Brain microvascular endothelial cell (primary cell): ENCODE results near the gene GARRE1.
"Not testable (repeated sequence)": the region's sequence is repeated elsewhere in the genome, so short reads cannot be mapped to it uniquely, and the experiment has no call there.

Experiments used
- DNase-seq: peaks from one replicate; pipeline ENCODE4 v3.0.0-alpha.2; 2020
- H3K27ac ChIP-seq: fragments of 250-450 bp; sonication (Bioruptor Pico); 2 replicates; pipeline ENCODE4 v1.5.1; 2020; ENCODE audit warnings: mild to moderate bottlenecking, moderate library complexity
- H3K27me3 ChIP-seq: fragments of 250-450 bp; sonication (Bioruptor Pico); replicated peaks from 2 replicates; pipeline ENCODE4 v1.5.1; 2020; ENCODE audit warnings: mild to moderate bottlenecking
- H3K36me3 ChIP-seq: fragments of 250-450 bp; sonication (Bioruptor Pico); replicated peaks from 2 replicates; pipeline ENCODE4 v1.5.1; 2020; ENCODE audit warnings: mild to moderate bottlenecking
- H3K4me3 ChIP-seq: 2 replicates; pipeline ENCODE4 v1.5.1; 2011; ENCODE audit warnings: low read depth, mild to moderate bottlenecking, control low read depth, low read length, moderate library complexity
- in situ Hi-C: cut with HindIII; loops from 2 replicates; pipeline ENCODE4 v1.10.0; 2017; ENCODE audit warnings: low sequenced_read_pairs, low pct_ligation_motif_present
- TF ChIP-seq, protein P1 (sequence below): IDR thresholded peaks from 2 replicates; pipeline ENCODE4 v1.5.1; 2011; ENCODE audit warnings: low read depth, mild to moderate bottlenecking, moderate library complexity, low read length, control low read depth, inconsistent platforms; ENCODE audit errors: missing control alignments

Gene GARRE1

DNA sequence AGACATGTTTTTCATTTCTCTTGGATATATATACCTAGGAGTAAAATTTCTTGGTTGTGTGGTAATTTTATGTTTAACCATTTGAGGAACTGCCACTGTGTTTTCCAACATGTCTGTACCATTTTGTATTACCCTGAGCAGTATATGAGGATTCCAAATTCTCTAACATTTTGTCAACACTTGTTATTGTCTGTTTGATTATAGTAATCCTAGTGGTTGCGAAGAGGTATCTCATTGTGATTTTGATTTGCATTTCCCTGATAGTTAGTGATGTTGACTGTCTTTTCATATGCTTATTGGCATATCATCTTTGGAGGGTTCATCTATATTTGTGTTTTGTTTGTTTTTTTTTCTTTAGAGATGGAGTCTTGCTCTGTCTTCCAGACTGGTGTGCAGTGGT, 21.4 kb downstream of the GARRE1 start:
- TF ChIP-seq, protein P1, sequence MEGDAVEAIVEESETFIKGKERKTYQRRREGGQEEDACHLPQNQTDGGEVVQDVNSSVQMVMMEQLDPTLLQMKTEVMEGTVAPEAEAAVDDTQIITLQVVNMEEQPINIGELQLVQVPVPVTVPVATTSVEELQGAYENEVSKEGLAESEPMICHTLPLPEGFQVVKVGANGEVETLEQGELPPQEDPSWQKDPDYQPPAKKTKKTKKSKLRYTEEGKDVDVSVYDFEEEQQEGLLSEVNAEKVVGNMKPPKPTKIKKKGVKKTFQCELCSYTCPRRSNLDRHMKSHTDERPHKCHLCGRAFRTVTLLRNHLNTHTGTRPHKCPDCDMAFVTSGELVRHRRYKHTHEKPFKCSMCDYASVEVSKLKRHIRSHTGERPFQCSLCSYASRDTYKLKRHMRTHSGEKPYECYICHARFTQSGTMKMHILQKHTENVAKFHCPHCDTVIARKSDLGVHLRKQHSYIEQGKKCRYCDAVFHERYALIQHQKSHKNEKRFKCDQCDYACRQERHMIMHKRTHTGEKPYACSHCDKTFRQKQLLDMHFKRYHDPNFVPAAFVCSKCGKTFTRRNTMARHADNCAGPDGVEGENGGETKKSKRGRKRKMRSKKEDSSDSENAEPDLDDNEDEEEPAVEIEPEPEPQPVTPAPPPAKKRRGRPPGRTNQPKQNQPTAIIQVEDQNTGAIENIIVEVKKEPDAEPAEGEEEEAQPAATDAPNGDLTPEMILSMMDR = no peak
- no peak overlapping the region for H3K4me3 ChIP-seq
- H3K27me3 ChIP-seq = no peaks in the 10 kb centered on the region
- in situ Hi-C loops = no loop called here
- peaks cover 5% of the 10 kb centered on the region for H3K36me3 ChIP-seq
- DNase-seq = no peak
- H3K27ac ChIP-seq = peak overlapping the region; percentile 46

DNA sequence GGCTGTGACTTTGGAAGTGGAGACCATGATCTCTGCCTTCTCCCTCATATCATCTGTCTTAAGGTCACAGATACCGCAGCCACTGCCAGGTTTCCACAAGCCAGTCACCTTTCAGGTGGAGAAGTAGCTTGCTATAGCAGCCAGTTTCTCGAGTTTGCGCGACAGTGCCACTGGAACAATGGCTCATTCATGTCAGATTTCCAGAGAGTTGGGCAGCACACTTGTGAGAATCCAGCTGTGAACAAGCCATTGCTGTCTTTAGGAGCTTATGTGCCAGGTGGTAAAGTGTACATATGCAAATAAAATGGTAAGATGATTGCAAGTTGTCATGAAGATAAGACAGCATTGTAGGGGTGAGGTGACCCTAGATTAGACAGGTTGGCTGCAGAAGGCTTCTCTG, 22.3 kb downstream of the GARRE1 start:
- Histone ChIP-seq H3K27me3 (no peaks in the 10 kb centered on the region), H3K4me3 (no peak overlapping the region), H3K36me3 (peaks cover under 1% of the 10 kb centered on the region), H3K27ac (no peak overlapping the region)
- TF ChIP-seq, protein P1 = no peak
- no peak for DNase-seq
- in situ Hi-C loops = no loop called here

DNA sequence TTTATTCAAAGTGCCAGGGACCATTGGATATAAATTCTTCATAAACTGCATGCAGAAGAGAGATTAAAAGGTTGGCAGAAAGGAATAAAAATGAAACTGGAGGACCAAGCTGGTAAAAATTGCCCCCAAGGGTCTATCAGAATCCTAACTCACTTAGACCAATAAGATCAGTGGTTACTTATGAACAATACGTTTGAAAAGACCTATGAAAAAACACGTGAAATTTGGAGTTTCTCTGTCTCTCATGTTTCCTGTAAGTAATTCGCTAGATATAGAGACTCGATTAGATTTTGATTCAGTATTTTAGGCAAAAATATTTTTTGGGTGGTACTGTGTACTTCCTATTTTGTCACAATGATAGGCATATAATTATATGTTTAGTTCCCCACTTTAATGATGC, 22.9 kb downstream of the GARRE1 start:
- H3K36me3 ChIP-seq = no peaks in the 10 kb centered on the region
- no peak overlapping the region for H3K27ac ChIP-seq
- TF ChIP-seq, protein P1 = no peak
- DNase-seq = no peak
- no peak overlapping the region for H3K4me3 ChIP-seq
- in situ Hi-C loops = no loop called here
- no peaks in the 10 kb centered on the region for H3K27me3 ChIP-seq

DNA sequence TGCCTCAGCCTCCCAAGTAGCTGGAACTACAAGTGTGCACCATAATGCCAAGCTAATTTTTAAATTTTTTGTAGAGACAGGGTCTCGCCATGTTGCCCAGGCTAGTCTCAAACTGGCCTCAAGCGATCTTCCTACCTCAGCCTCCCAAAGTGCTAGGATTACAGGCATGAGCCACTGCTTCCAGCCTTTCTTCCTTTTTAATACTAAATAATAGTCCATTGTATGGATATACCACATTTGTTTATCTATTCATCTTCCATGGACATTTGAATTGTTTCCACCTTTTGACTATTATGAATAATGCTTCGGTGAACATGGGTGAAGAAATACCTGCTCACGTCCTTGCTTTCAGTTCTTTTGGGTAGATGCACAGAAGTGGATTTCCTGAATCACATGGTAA, 24.4 kb downstream of the GARRE1 start:
- no peak overlapping the region for H3K4me3 ChIP-seq
- no peak for DNase-seq
- no peak overlapping the region for H3K27ac ChIP-seq
- in situ Hi-C loops = no loop called here
- TF ChIP-seq, protein P1 = no peak
- no peaks in the 10 kb centered on the region for H3K36me3 ChIP-seq
- H3K27me3 ChIP-seq = no peaks in the 10 kb centered on the region

DNA sequence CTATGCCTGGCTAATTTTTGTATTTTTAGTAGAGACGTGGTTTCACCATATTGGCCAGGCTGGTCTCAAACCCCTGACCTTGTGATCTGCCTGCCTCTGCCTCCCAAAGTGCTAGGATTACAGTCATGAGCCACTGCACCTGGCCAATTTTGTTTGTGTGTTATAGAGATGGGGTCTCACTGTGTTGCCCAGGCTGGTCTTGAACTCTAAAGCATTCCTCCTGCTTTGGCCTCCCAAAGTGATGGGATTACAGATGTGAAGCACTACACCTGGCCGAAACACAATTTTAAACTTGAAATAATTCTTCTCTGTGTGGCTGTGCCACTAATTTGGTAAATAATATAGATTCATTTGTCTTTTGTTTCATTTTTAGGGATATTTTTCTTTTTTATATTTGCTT, 27.1 kb downstream of the GARRE1 start:
- H3K4me3 ChIP-seq, DNase-seq, H3K27me3 ChIP-seq, H3K36me3 ChIP-seq, H3K27ac ChIP-seq, in situ Hi-C loops: not testable (repeated sequence)

DNA sequence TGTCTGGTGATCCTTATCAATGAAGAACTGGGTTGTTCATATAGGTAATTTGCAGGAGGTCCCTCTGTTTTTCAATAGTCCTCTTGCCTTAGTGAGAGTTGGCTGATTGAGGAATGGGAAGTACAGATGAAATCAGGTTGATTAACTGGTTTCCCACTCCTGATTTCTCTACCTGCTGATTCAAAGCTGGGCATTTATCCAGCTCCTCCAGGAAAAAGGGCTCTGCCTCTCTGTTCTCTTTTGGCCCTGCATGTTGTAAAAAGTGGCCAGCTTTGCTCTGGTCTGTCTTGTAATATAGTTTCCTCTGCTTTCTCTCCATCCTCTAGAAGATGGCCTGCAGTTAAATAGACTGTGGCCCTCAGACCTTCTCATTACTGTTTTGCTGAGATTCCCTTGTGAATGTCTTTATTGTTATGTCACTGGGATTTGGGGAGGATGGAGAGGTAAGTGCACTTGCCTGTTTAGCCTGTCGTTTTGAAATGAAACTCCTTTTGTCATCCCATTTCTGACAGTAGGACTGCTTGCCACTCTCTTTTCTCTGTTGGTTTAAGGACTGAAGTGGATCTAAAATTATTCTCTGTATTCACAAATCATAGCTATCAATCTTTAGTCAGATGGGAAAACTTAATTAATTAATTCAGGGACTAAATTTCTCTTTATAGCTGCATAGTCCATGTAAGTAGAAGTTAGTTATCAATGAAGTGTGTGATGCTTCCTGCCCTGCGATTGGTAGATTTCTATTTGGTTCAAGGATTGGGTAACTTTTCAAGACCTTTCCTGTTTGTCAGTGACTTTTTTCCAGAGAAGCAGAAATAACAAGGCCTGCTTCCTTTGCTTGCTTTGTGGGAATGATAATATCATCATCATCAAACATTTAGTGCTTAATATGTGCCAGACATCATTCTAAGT, 28.5 kb downstream of the GARRE1 start:
- H3K36me3 ChIP-seq = no peaks in the 10 kb centered on the region
- no peak overlapping the region for H3K27ac ChIP-seq
- DNase-seq = no peak
- TF ChIP-seq, protein P1 = no peak
- H3K4me3 ChIP-seq = no peak overlapping the region
- in situ Hi-C loops = no loop called here
- H3K27me3 ChIP-seq = no peaks in the 10 kb centered on the region
